Neural cell (in vitro differentiated cells): ENCODE data around the gene SPTB.

Experiments used
- CTCF ChIP-seq: fragments of 450-650 bp; IDR thresholded peaks from 2 replicates; pipeline ENCODE4 v1.5.1; 2014; ENCODE audit warnings: antibody characterized with exemption, mild to moderate bottlenecking, moderate library complexity; ENCODE audit not compliant: poor library complexity, severe bottlenecking
- EP300 ChIP-seq: fragments of 450-650 bp; conservative IDR thresholded peaks from 2 replicates; pipeline ENCODE4 v1.6.1; 2014; ENCODE audit warnings: antibody characterized with exemption, mild to moderate bottlenecking, moderate library complexity; ENCODE audit not compliant: poor library complexity, severe bottlenecking
- EZH2 ChIP-seq: fragments of 200-600, 300-800 bp; shearing (Covaris generic), sonication (generic); IDR thresholded peaks from 2 replicates; pipeline ENCODE4 v1.6.1; 2014; ENCODE audit warnings: antibody characterized with exemption, low read length, borderline replicate concordance, mild to moderate bottlenecking; ENCODE audit not compliant: insufficient read depth, poor library complexity, severe bottlenecking

DNA sequence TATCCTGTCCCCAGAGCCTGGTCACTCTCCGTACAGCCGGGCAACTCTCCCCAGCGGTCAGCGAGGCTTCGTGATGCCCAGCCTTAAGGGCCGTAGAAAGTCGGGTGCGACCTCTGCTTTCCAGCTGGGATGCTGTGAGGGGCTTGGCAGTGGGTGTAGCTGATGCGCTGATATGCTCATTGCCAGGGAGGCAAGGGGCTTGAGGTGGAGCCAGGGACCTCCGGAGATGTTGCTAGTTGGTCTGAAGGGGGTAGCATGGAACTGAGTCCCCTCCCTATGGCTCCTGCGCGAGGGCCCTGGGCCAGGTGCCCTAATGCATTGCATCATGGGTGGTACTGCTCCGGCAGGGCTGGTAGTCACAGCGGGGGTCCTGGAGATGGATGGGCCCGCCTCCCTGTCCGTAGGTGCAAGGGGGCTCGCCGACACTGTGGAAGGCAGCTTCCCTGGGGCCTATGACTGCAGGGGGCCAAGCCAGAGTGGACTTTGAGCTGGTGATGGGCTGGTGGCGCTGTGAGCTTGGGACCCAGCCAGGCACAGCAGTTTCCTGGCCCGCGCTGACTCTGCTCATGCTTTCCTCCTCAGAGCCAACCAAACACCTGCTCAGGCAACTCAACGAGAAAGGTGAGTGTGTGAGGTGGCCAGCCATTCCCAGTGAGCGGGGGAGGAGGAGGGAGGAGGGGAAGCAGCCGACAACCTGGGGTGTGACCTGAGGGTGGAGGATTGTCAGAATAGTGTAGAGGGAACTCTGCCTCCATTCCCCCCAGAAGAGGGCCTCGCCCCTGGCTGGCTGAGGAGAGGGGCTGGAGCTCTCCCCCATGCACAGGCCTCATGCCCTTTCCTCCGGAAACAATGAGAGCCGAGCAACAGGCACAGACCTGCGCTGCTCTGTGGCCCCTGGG is 143.2 kb downstream of the SPTB start:
- TF ChIP-seq CTCF (no peak), EZH2 (no peak), EP300 (no peak)
